HEK293 (cell line): ENCODE data around the gene SLC12A2.

ENCODE experiments used
- CTCF ChIA-PET: fragments of 350-600 bp; formaldehyde crosslinking; extraction: SDS; loops from one replicate; lab custom pipeline; 2021; ENCODE audit warnings: antibody characterized with exemption; lab: Yijun Ruan, JAX
- POLR2A ChIA-PET: fragments of 300-600 bp; formaldehyde crosslinking; extraction: SDS; loops from one replicate; lab custom pipeline; 2020; ENCODE audit warnings: antibody characterized with exemption, inconsistent platforms; lab: Yijun Ruan, JAX
- H3K27ac ChIP-seq: fragments of 200-500 bp; sonication (Bioruptor generic); 2 replicates; pipeline ENCODE4 v1.5.1; 2014; ENCODE audit warnings: low read depth, low read length, control low read depth, inconsistent platforms; ENCODE audit errors: extremely low read depth
- H3K36me3 ChIP-seq, 2 experiments: fragments of 200-500 bp in 1 of 2; sonication (Bioruptor generic) in 1 of 2; 1 replicate in 1 of 2; 2 replicates in 1 of 2; pipeline ENCODE4 v1.5.1; 2014 to 2017; ENCODE audit warnings: inconsistent platforms in 2 of 2, low read length in 2 of 2; ENCODE audit not compliant: control insufficient read depth in 2 of 2, insufficient read depth in 1 of 2
- H3K4me1 ChIP-seq: fragments of 200-500 bp; sonication (Bioruptor generic); 2 replicates; pipeline ENCODE4 v1.5.1; 2014; ENCODE audit warnings: mild to moderate bottlenecking, low read length, inconsistent platforms; ENCODE audit not compliant: control insufficient read depth, insufficient read depth
- H3K4me3 ChIP-seq: 2 replicates; pipeline ENCODE4 v1.5.1; 2011; ENCODE audit warnings: low read depth, mild to moderate bottlenecking, control low read depth, low read length, moderate library complexity
- H3K9me3 ChIP-seq: fragments of 200-500 bp; sonication (Bioruptor generic); 2 replicates; pipeline ENCODE4 v1.5.1; 2014; ENCODE audit warnings: low read depth, low read length, inconsistent platforms; ENCODE audit not compliant: control insufficient read depth, insufficient read depth
- EGR2 ChIP-seq: fragments of 450-650 bp; formaldehyde crosslinking; IDR thresholded peaks from 2 replicates; pipeline ENCODE4 v1.5.1; 2016; ENCODE audit warnings: low read depth, missing biosample characterization, missing genetic modification characterization
- GLIS1 ChIP-seq: fragments of 450-650 bp; formaldehyde crosslinking; IDR thresholded peaks from 2 replicates; pipeline ENCODE4 v1.5.1; 2016; ENCODE audit warnings: missing biosample characterization, missing genetic modification characterization
- KLF10 ChIP-seq: fragments of 450-650 bp; IDR thresholded peaks from 2 replicates; pipeline ENCODE4 v1.5.1; 2018; ENCODE audit warnings: missing biosample characterization, mild to moderate bottlenecking, missing genetic modification characterization
- PBX3 ChIP-seq: sonication (generic); formaldehyde crosslinking; IDR thresholded peaks from 2 replicates; pipeline ENCODE4 v1.8.1; 2022; ENCODE audit warnings: mild to moderate bottlenecking, moderate library complexity, missing genetic modification reagents
- RBAK ChIP-seq: fragments of 450-650 bp; formaldehyde crosslinking; IDR thresholded peaks from 2 replicates; pipeline ENCODE4 v1.5.1; 2016; ENCODE audit warnings: missing biosample characterization, missing genetic modification characterization
- ZBTB10 ChIP-seq: fragments of 450-650 bp; formaldehyde crosslinking; IDR thresholded peaks from 2 replicates; pipeline ENCODE4 v1.5.1; 2016; ENCODE audit warnings: missing biosample characterization, missing genetic modification characterization
- ZIC2 ChIP-seq: fragments of 450-650 bp; formaldehyde crosslinking; IDR thresholded peaks from 2 replicates; pipeline ENCODE4 v1.5.1; 2016; ENCODE audit warnings: missing biosample characterization, missing genetic modification characterization
- ZNF19 ChIP-seq: fragments of 450-650 bp; formaldehyde crosslinking; IDR thresholded peaks from 2 replicates; pipeline ENCODE4; 2016; ENCODE audit warnings: missing biosample characterization, missing genetic modification characterization, low read depth
- ZNF214 ChIP-seq: fragments of 450-650 bp; formaldehyde crosslinking; IDR thresholded peaks from 2 replicates; pipeline ENCODE4 v1.5.1; 2017; ENCODE audit warnings: missing biosample characterization, mild to moderate bottlenecking, missing genetic modification characterization, borderline replicate concordance
- ZNF223 ChIP-seq: fragments of 450-650 bp; formaldehyde crosslinking; IDR thresholded peaks from 2 replicates; pipeline ENCODE4 v1.5.1; 2016; ENCODE audit warnings: missing biosample characterization, missing genetic modification characterization
- ZNF26 ChIP-seq: fragments of 450-650 bp; formaldehyde crosslinking; IDR thresholded peaks from 2 replicates; pipeline ENCODE4 v1.5.1; 2016; ENCODE audit warnings: missing biosample characterization, missing genetic modification characterization
- ZNF324 ChIP-seq: fragments of 450-650 bp; formaldehyde crosslinking; IDR thresholded peaks from 2 replicates; pipeline ENCODE4 v1.5.1; 2016; ENCODE audit warnings: missing biosample characterization, missing genetic modification characterization
- ZNF391 ChIP-seq: fragments of 450-650 bp; formaldehyde crosslinking; IDR thresholded peaks from 2 replicates; pipeline ENCODE4 v1.5.1; 2016; ENCODE audit warnings: low read depth, missing biosample characterization, missing genetic modification characterization, borderline replicate concordance
- ZNF398 ChIP-seq: fragments of 450-650 bp; formaldehyde crosslinking; IDR thresholded peaks from 2 replicates; pipeline ENCODE4 v1.5.1; 2017; ENCODE audit warnings: missing biosample characterization, missing genetic modification characterization
- ZNF514 ChIP-seq: fragments of 450-650 bp; formaldehyde crosslinking; IDR thresholded peaks from 2 replicates; pipeline ENCODE4 v1.5.1; 2016; ENCODE audit warnings: missing biosample characterization, missing genetic modification characterization
- ZNF548 ChIP-seq: fragments of 450-650 bp; formaldehyde crosslinking; IDR thresholded peaks from 2 replicates; pipeline ENCODE4 v1.5.1; 2016; ENCODE audit warnings: missing biosample characterization, missing genetic modification characterization
- ZNF596 ChIP-seq: fragments of 450-650 bp; IDR thresholded peaks from 2 replicates; pipeline ENCODE4 v1.5.0; 2018; ENCODE audit warnings: missing biosample characterization, mild to moderate bottlenecking, missing genetic modification characterization, moderate library complexity
- ZNF692 ChIP-seq: fragments of 450-650 bp; formaldehyde crosslinking; IDR thresholded peaks from 2 replicates; pipeline ENCODE4 v1.5.1; 2016; ENCODE audit warnings: missing biosample characterization, missing genetic modification characterization
- ZNF704 ChIP-seq: fragments of 450-650 bp; formaldehyde crosslinking; IDR thresholded peaks from 2 replicates; pipeline ENCODE4 v1.5.1; 2016; ENCODE audit warnings: missing biosample characterization, missing genetic modification characterization
- ZNF776 ChIP-seq: fragments of 450-650 bp; formaldehyde crosslinking; IDR thresholded peaks from 2 replicates; pipeline ENCODE4 v1.5.0; 2017; ENCODE audit warnings: missing biosample characterization, missing genetic modification characterization, borderline replicate concordance

Gene SLC12A2

GRCh38 chr5:128216860-128217531, 133.4 kb downstream of the SLC12A2 start:
- no peaks in the 10 kb centered on the region for H3K36me3 ChIP-seq
- no peaks in the 10 kb centered on the region for H3K9me3 ChIP-seq
- H3K4me1 ChIP-seq: no peaks in the 10 kb centered on the region
- no peak overlapping the region for H3K4me3 ChIP-seq
- no peak overlapping the region for H3K27ac ChIP-seq
- ChIA-PET POLR2A (no interaction called here), CTCF (no interaction called here)
- peak; percentile 82 for TF ChIP-seq ZIC2 (tag by site-specific recombination)
- TF ChIP-seq ZNF704 (tag by site-specific recombination): no peak
- TF ChIP-seq GLIS1: 0 out of 2 replicates have a peak, but pooled peaks have one; percentile 17

- no peaks in the 10 kb centered on the region for H3K36me3 ChIP-seq
- CTCF ChIA-PET: no interaction called here
- POLR2A ChIA-PET: no interaction called here
- TF ChIP-seq ZNF514 (tag by site-specific recombination) (no peak), ZNF596 (tag by site-specific recombination) (no peak), ZNF26 (tag by site-specific recombination) (no peak), ZNF776 (tag by site-specific recombination) (no peak), EGR2 (no peak), ZNF398 (tag by site-specific recombination) (no peak), ZNF692 (tag by site-specific recombination) (no peak), RBAK (no peak), ZNF391 (no peak), KLF10 (tag by site-specific recombination) (no peak), ZNF214 (no peak), ZNF223 (tag by site-specific recombination) (no peak), ZNF324 (tag by site-specific recombination) (no peak), ZNF19 (tag by site-specific recombination) (no peak), ZNF548 (tag by site-specific recombination) (no peak), PBX3 (CRISPR knock-in tag) (no peak), ZBTB10 (no peak)
- H3K27ac ChIP-seq: no peak overlapping the region
- H3K4me3 ChIP-seq: no peak overlapping the region
- peaks cover 12% of the 10 kb centered on the region for H3K4me1 ChIP-seq
- no peaks in the 10 kb centered on the region for H3K9me3 ChIP-seq
Observed at GRCh38 chr5:128220841-128221240, 137.3 kb downstream of the SLC12A2 start.
